ENCODE results near the gene ATP6V0A4.
"Not testable (repeated sequence)": the region's sequence is repeated elsewhere in the genome, so short reads cannot be mapped to it uniquely, and the experiment has no call there.

ATP6V0A4 gene

DNA sequence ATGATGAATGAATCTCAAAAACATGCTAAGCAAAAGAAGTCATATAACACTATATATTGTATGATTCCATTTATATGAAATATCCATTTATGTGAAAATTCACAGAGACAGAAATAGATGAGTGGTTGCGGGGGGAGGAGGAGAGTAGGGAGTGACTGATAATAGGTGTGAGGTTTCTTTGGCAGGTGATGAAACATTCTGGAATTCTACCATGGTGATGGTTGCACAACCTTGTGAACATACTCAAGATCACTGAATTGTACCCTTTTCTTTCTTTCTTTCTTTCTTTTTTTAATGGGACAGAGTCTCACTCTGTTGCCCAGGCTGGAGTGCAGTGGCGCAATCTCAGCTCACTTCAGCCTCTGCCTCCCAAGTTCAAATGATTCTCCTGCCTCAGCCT, 107.5 kb downstream of the ATP6V0A4 start:
- H3K36me3 ChIP-seq (ENCODE audit: control insufficient read depth, insufficient read depth, low read length) = no peaks in the 10 kb centered on the region
- no peak for DNase-seq (ENCODE audit: extremely low read depth, insufficient read length)
- H3K4me3 ChIP-seq (replicated peaks; ENCODE audit: low read depth, low read length) = no peak overlapping the region
- no peak for TF ChIP-seq CTCF (IDR thresholded peaks at IDR 0.05; ENCODE audit: insufficient read depth, low read length, poor library complexity, severe bottlenecking)
- no peaks in the 10 kb centered on the region for H3K27me3 ChIP-seq (replicated peaks; ENCODE audit: control insufficient read depth, insufficient read depth, low read length)

GRCh38 chr7:138688037-138688436, 110.0 kb downstream of the ATP6V0A4 start:
- not testable (repeated sequence) for DNase-seq (ENCODE audit: extremely low read depth, insufficient read length); H3K4me3 ChIP-seq (replicated peaks; ENCODE audit: low read depth, low read length)

GRCh38 chr7:138684340-138684739, 113.7 kb downstream of the ATP6V0A4 start:
- TF ChIP-seq CTCF (IDR thresholded peaks at IDR 0.05; ENCODE audit: insufficient read depth, low read length, poor library complexity, severe bottlenecking) = no peak
- H3K36me3 ChIP-seq (ENCODE audit: control insufficient read depth, insufficient read depth, low read length) = no peaks in the 10 kb centered on the region
- no peak for DNase-seq (ENCODE audit: extremely low read depth, insufficient read length)

More at GRCh38 chr7:138688037-138688436, 110.0 kb downstream of the ATP6V0A4 start:
- not testable (repeated sequence) for H3K27me3 ChIP-seq (replicated peaks; ENCODE audit: control insufficient read depth, insufficient read depth, low read length); H3K36me3 ChIP-seq (ENCODE audit: control insufficient read depth, insufficient read depth, low read length)

DNA sequence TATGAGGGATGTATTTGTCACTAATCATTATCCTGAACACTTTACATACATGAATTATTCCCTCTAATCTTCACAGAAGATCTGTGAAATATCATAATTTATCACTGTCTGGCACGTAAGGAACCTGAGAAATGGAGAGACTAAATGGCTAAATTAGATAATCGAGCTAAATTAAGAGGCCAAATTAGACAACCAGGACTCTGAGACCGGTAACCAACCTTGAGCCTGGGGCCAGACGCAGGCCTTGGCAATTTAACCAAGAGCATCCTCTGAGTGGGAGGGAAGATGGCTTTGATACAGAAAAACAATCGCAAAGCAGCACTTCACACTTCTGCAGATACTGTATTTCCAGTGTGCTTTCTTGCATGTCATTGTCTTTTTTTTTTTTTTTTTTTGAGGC, 118.2 kb downstream of the ATP6V0A4 start:
- Histone ChIP-seq H3K27me3 (replicated peaks; ENCODE audit: control insufficient read depth, insufficient read depth, low read length) (no peaks in the 10 kb centered on the region), H3K36me3 (ENCODE audit: control insufficient read depth, insufficient read depth, low read length) (no peaks in the 10 kb centered on the region), H3K4me3 (replicated peaks; ENCODE audit: low read depth, low read length) (no peak overlapping the region)
- TF ChIP-seq CTCF (IDR thresholded peaks at IDR 0.05; ENCODE audit: insufficient read depth, low read length, poor library complexity, severe bottlenecking) = no peak
- no peak for DNase-seq (ENCODE audit: extremely low read depth, insufficient read length)

More at GRCh38 chr7:138684340-138684739, 113.7 kb downstream of the ATP6V0A4 start:
- H3K4me3 ChIP-seq (replicated peaks; ENCODE audit: low read depth, low read length) = no peak overlapping the region
- no peaks in the 10 kb centered on the region for H3K27me3 ChIP-seq (replicated peaks; ENCODE audit: control insufficient read depth, insufficient read depth, low read length)

DNA sequence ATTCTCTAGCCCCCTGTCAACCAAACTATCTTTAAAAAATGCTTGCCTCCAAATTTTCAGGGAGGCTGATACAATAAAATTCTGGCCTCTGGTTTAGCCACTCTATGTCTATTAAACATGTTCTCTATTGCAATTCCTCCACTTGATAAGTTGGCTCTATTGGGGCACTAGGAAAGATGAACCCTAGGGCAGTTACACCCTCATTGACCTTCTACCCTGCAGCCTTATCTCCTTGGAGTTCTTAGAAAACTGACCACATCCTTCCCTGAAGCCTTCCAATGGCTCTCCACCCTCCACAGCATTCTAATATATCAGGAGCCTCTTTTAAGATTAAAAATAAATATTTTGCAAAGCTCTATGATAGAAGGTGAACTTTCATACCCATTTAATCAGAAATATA, 127.4 kb downstream of the ATP6V0A4 start:
- no peak for TF ChIP-seq CTCF (IDR thresholded peaks at IDR 0.05; ENCODE audit: insufficient read depth, low read length, poor library complexity, severe bottlenecking)
- Histone ChIP-seq H3K36me3 (ENCODE audit: control insufficient read depth, insufficient read depth, low read length) (no peaks in the 10 kb centered on the region), H3K27me3 (replicated peaks; ENCODE audit: control insufficient read depth, insufficient read depth, low read length) (no peaks in the 10 kb centered on the region), H3K4me3 (replicated peaks; ENCODE audit: low read depth, low read length) (no peak overlapping the region)
- DNase-seq (ENCODE audit: extremely low read depth, insufficient read length) = no peak

DNA sequence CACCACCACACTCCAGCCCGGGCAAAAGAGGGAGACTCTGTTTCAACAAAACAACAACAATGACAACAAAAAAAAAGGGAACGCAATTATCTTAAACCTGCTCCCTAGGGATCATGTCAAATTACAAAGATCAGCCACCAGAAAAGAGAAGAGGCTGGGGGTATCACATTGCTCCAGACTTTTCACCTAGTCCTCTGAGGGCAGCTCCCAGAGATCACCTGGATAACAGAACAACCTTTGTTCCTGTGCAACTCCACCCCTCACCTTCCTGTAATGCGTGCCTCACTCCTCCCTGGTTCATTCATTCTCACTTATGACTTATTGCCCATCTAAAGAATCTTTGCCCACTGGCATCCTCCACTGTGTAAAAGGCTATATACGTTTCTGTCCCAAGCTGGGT, 128.6 kb downstream of the ATP6V0A4 start:
- Histone ChIP-seq H3K27me3 (replicated peaks; ENCODE audit: control insufficient read depth, insufficient read depth, low read length) (no peaks in the 10 kb centered on the region), H3K4me3 (replicated peaks; ENCODE audit: low read depth, low read length) (no peak overlapping the region), H3K36me3 (ENCODE audit: control insufficient read depth, insufficient read depth, low read length) (no peaks in the 10 kb centered on the region)
- no peak for TF ChIP-seq CTCF (IDR thresholded peaks at IDR 0.05; ENCODE audit: insufficient read depth, low read length, poor library complexity, severe bottlenecking)
- no peak for DNase-seq (ENCODE audit: extremely low read depth, insufficient read length)

Data from GM06990 (cell line).